SK-N-SH (cell line): ENCODE data around the gene OLFM2. TPM values are rescaled to one million over a fixed set of nuclear protein-coding genes. Genes with fewer than 3 reads are reported as not detected.

Source experiments
- CTCF ChIA-PET: fragments of 300-600, 350-600 bp; formaldehyde crosslinking; extraction: SDS; loops from one replicate; lab custom pipeline; 2021; lab: Yijun Ruan, JAX
- POLR2A ChIA-PET: fragments of 350-600 bp; sonication (Branson Sonifier 250); formaldehyde crosslinking; extraction: SDS; loops from one replicate; lab custom pipeline; 2020; ENCODE audit warnings: antibody characterized with exemption, inconsistent platforms; lab: Yijun Ruan, JAX
- DNase-seq: peaks from one replicate; pipeline ENCODE4 v3.0.0; 2012
- H2AFZ ChIP-seq: fragments of 200-600 bp; sonication (generic); 2 replicates; pipeline ENCODE4 v1.8.1; 2016; ENCODE audit warnings: antibody characterized with exemption, mild to moderate bottlenecking, low read depth
- H3F3A ChIP-seq: fragments of 200-600 bp; sonication (generic); replicated peaks from 2 replicates; pipeline ENCODE3; 2016; ENCODE audit warnings: antibody characterized with exemption, mild to moderate bottlenecking; ENCODE audit not compliant: insufficient read depth
- H3K27ac ChIP-seq, 2 experiments: fragments of 200-500 bp in 1 of 2; fragments of 200-600 bp in 1 of 2; sonication (Bioruptor generic) in 1 of 2; sonication (generic), shearing (Covaris generic) in 1 of 2; 2 replicates each; pipeline versions ENCODE4 v1.5.1 to v1.6.1; 2014 to 2016; ENCODE audit warnings: low read depth in 2 of 2, inconsistent platforms in 1 of 2, low read length in 1 of 2, mild to moderate bottlenecking in 1 of 2, mixed read lengths in 1 of 2
- H3K27me3 ChIP-seq: fragments of 200-600 bp; sonication (generic), shearing (Covaris generic); 2 replicates; pipeline ENCODE4 v1.6.1; 2016; ENCODE audit warnings: mixed run types; ENCODE audit not compliant: insufficient read depth
- H3K36me3 ChIP-seq, 2 experiments: fragments of 200-500 bp in 1 of 2; fragments of 200-600 bp in 1 of 2; sonication (Bioruptor generic) in 1 of 2; sonication (generic) in 1 of 2; replicated peaks in 1 of 2; 2 replicates each; pipeline versions ENCODE3 to v1.5.1; 2014 to 2016; ENCODE audit warnings: low read length in 1 of 2, mild to moderate bottlenecking in 1 of 2; ENCODE audit not compliant: insufficient read depth in 2 of 2, control insufficient read depth in 1 of 2
- H3K4me1 ChIP-seq, 2 experiments: fragments of 200-500 bp in 1 of 2; fragments of 200-600 bp in 1 of 2; sonication (Bioruptor generic) in 1 of 2; sonication (generic), shearing (Covaris generic) in 1 of 2; 2 replicates each; pipeline versions ENCODE4 v1.5.1 to v1.6.1; 2014 to 2016; ENCODE audit warnings: low read depth in 1 of 2, low read length in 1 of 2, mixed run types in 1 of 2; ENCODE audit not compliant: insufficient read depth in 2 of 2, control insufficient read depth in 1 of 2
- H3K4me2 ChIP-seq: fragments of 200-600 bp; sonication (generic), shearing (Covaris generic); 2 replicates; pipeline ENCODE4 v1.6.1; 2017; ENCODE audit warnings: mixed run types
- H3K4me3 ChIP-seq, 2 experiments: fragments of 200-500 bp in 1 of 2; fragments of 200-600 bp in 1 of 2; sonication (Bioruptor generic) in 1 of 2; sonication (generic), shearing (Covaris generic) in 1 of 2; 2 replicates each; pipeline versions ENCODE4 v1.5.1 to v1.8.1; 2014 to 2016; ENCODE audit warnings: low read depth in 2 of 2, inconsistent platforms in 1 of 2, low read length in 1 of 2, mild to moderate bottlenecking in 1 of 2, mixed read lengths in 1 of 2, moderate library complexity in 1 of 2
- H3K79me2 ChIP-seq: fragments of 200-600 bp; sonication (generic); 2 replicates; pipeline ENCODE4 v1.8.1; 2017; ENCODE audit warnings: mild to moderate bottlenecking; ENCODE audit not compliant: insufficient read depth
- H3K9ac ChIP-seq: fragments of 200-600 bp; sonication (generic); 2 replicates; pipeline ENCODE4 v1.6.1; 2017; ENCODE audit warnings: mixed run types
- H3K9me2 ChIP-seq: fragments of 200-600 bp; sonication (generic); 2 replicates; pipeline ENCODE4 v1.6.1; 2017; ENCODE audit warnings: mixed run types
- H3K9me3 ChIP-seq: fragments of 200-600 bp; sonication (generic); 2 replicates; pipeline ENCODE4 v1.6.1; 2017; ENCODE audit warnings: mixed run types, mild to moderate bottlenecking, moderate library complexity
- H4K20me1 ChIP-seq: fragments of 200-600 bp; sonication (generic); 2 replicates; pipeline ENCODE4 v1.6.1; 2017; ENCODE audit warnings: mild to moderate bottlenecking, mixed run types; ENCODE audit not compliant: insufficient read depth
- CHD2 ChIP-seq: fragments of 150-350 bp; IDR thresholded peaks from 2 replicates; pipeline ENCODE4 v1.6.1; 2018; ENCODE audit warnings: low read length; ENCODE audit not compliant: partially characterized antibody
- CTCF ChIP-seq: fragments of 200-600 bp; sonication (generic); IDR thresholded peaks from 2 replicates; pipeline ENCODE4 v1.6.1; 2017; ENCODE audit warnings: antibody characterized with exemption, mild to moderate bottlenecking, moderate library complexity
- ELF1 ChIP-seq: IDR thresholded peaks from 2 replicates; pipeline ENCODE4 v1.4.0; 2012
- EP300 ChIP-seq, 2 experiments: IDR thresholded peaks; 2 replicates each; pipeline versions ENCODE4 v1.4.0 to v1.6.1; 2012; ENCODE audit warnings: borderline replicate concordance in 1 of 2, low read depth in 1 of 2, low read length in 1 of 2
- EZH2phosphoT487 ChIP-seq: fragments of 200-600 bp; sonication (generic); IDR thresholded peaks from 2 replicates; pipeline ENCODE4 v1.6.1; 2017; ENCODE audit warnings: low read depth, mixed run types, mild to moderate bottlenecking, antibody characterized with exemption, moderate library complexity, borderline replicate concordance
- FOSL2 ChIP-seq: IDR thresholded peaks from 2 replicates; pipeline ENCODE4 v1.4.0; 2012; ENCODE audit warnings: low read depth, mild to moderate bottlenecking, moderate library complexity, borderline replicate concordance
- FOXJ3 ChIP-seq: sonication (generic); formaldehyde crosslinking; IDR thresholded peaks from 2 replicates; pipeline ENCODE4 v1.5.1; 2020; ENCODE audit warnings: mild to moderate bottlenecking, missing genetic modification reagents
- FOXM1 ChIP-seq: IDR thresholded peaks from 2 replicates; pipeline ENCODE4 v1.4.0; 2012; ENCODE audit warnings: low read depth, mild to moderate bottlenecking
- GABPA ChIP-seq: IDR thresholded peaks from 2 replicates; pipeline ENCODE4 v1.4.0; 2012; ENCODE audit warnings: low read depth, mild to moderate bottlenecking
- JUND ChIP-seq: IDR thresholded peaks from 2 replicates; pipeline ENCODE4 v1.4.0; 2012
- MAX ChIP-seq: IDR thresholded peaks from 2 replicates; pipeline ENCODE4 v1.4.0; 2012; ENCODE audit warnings: low read depth
- MEF2A ChIP-seq: IDR thresholded peaks from 2 replicates; pipeline ENCODE4 v1.4.0; 2012; ENCODE audit warnings: low read depth, borderline replicate concordance
- NFIC ChIP-seq: IDR thresholded peaks from 2 replicates; pipeline ENCODE4 v1.4.0; 2012; ENCODE audit warnings: borderline replicate concordance
- NRF1 ChIP-seq: IDR thresholded peaks from 2 replicates; pipeline ENCODE4 v1.6.1; 2012; ENCODE audit warnings: low read depth, mild to moderate bottlenecking, low read length
- PBX3 ChIP-seq: IDR thresholded peaks from 2 replicates; pipeline ENCODE4; 2012
- POLR2AphosphoS5 ChIP-seq: IDR thresholded peaks from 2 replicates; pipeline ENCODE4 v1.6.1; 2012; ENCODE audit warnings: low read depth, low read length
- RAD21 ChIP-seq: IDR thresholded peaks from 2 replicates; pipeline ENCODE4 v1.6.1; 2012; ENCODE audit warnings: mild to moderate bottlenecking, low read length
- RXRA ChIP-seq: IDR thresholded peaks from 2 replicates; pipeline ENCODE4 v1.4.0; 2012; ENCODE audit warnings: low read depth, mild to moderate bottlenecking, borderline replicate concordance
- SIN3A ChIP-seq: IDR thresholded peaks from 2 replicates; pipeline ENCODE4 v1.6.1; 2012; ENCODE audit warnings: low read depth, mild to moderate bottlenecking, low read length, moderate library complexity, borderline replicate concordance
- TCF12 ChIP-seq: IDR thresholded peaks from 2 replicates; pipeline ENCODE4 v1.4.0; 2012
- TEAD4 ChIP-seq: IDR thresholded peaks from 2 replicates; pipeline ENCODE4 v1.4.0; 2012; ENCODE audit warnings: mild to moderate bottlenecking, borderline replicate concordance; ENCODE audit not compliant: insufficient read depth
- USF1 ChIP-seq: IDR thresholded peaks from 2 replicates; pipeline ENCODE4 v1.4.0; 2012; ENCODE audit warnings: low read depth, borderline replicate concordance
- USF2 ChIP-seq: fragments of 150-350 bp; IDR thresholded peaks from 2 replicates; pipeline ENCODE4 v1.6.1; 2017; ENCODE audit warnings: antibody characterized with exemption, low read length, low read depth, borderline replicate concordance
- WGBS: methylation state at CpG from one replicate; pipeline ENCODE4 v1.1.6; 2017; ENCODE audit warnings: low lambda C conversion rate; 5-methylcytosine and 5-hydroxymethylcytosine counted together
- polyA plus RNA-seq, 3 experiments: library from polyadenylated mRNA; depleted of rRNA; stranded (reverse); fragments of >200 nt; gene quantifications; 2 replicates each; pipeline ENCODE4 v1.2.3, GENCODE V29; 2012

Gene OLFM2
- polyA plus RNA-seq, 1 of the 3 experiments (the other 2 are of a cell fraction): 10.7 TPM

- TF ChIP-seq USF1: no peak
- TF ChIP-seq FOXJ3 (CRISPR knock-in tag): no peak
- no peak for TF ChIP-seq CTCF
- TF ChIP-seq EZH2phosphoT487: no peak
- TF ChIP-seq, all 33 proteins: peak for 0
These were observed 67.2 kb downstream of the OLFM2 start (continued) for GRCh38 chr19:9868983-9869617.

- Histone ChIP-seq H3K9me2 (no peaks in the 10 kb centered on the region), H3K9ac (no peak overlapping the region), H3F3A (no peaks in the 10 kb centered on the region), H3K27me3 (no peaks in the 10 kb centered on the region), H3K4me3 (no peak overlapping the region), H4K20me1 (no peaks in the 10 kb centered on the region), H3K27ac (no peak overlapping the region), H3K79me2 (no peaks in the 10 kb centered on the region), H2AFZ (no peak overlapping the region), H3K4me1 (peaks cover 0 to 4% of the 10 kb centered on the region in 2 experiments; a peak in 1 of 4 replicates), H3K36me3 (no peaks in the 10 kb centered on the region), H3K9me3 (no peaks in the 10 kb centered on the region), H3K4me2 (no peak overlapping the region)
- WGBS: 90% methylated on average over 16 of the region's 16 CpGs
- DNase-seq: no peak
- TF ChIP-seq FOSL2 (no peak), NFIC (no peak), NRF1 (no peak), POLR2AphosphoS5 (no peak), JUND (no peak), ELF1 (no peak), SIN3A (no peak), PBX3 (no peak), EP300 (IDR thresholded peaks at IDR 0.05; ENCODE audit: borderline replicate concordance in 1 of 2, low read depth in 1 of 2, low read length in 1 of 2) (no peak), MEF2A (no peak), TEAD4 (no peak), MAX (no peak), GABPA (no peak), TCF12 (no peak), CHD2 (no peak), RXRA (no peak), RAD21 (no peak), FOXM1 (no peak), USF2 (no peak)
- POLR2A ChIA-PET: no interaction called here
- CTCF ChIA-PET: interaction anchor here (1.4 kb wide), 1 partner anchor 48 kb away, joined by 3 read pairs; no protein-coding TSS in a partner anchor
These were observed 70.4 kb downstream of the OLFM2 start for GRCh38 chr19:9865732-9866501.
